Keratinocyte (primary cell): Measurements from ENCODE around the gene VEZF1.

ENCODE experiments used
- EZH2 ChIP-seq: IDR thresholded peaks from one replicate; pipeline ENCODE4 v1.6.1; 2012; ENCODE audit warnings: inconsistent platforms, mild to moderate bottlenecking, low read length, moderate library complexity
- TF ChIP-seq, protein P1 (sequence below), 3 experiments: IDR thresholded peaks in 1 of 3; conservative IDR thresholded peaks in 1 of 3; optimal IDR thresholded peaks in 1 of 3; 2 replicates in 2 of 3; 3 replicates in 1 of 3; pipeline versions ENCODE3 to v1.5.1; 2011; ENCODE audit warnings: low read length in 3 of 3, mild to moderate bottlenecking in 3 of 3, moderate library complexity in 2 of 3, control low read depth in 1 of 3, inconsistent platforms in 1 of 3; ENCODE audit not compliant: insufficient read depth in 2 of 3; ENCODE audit errors: extremely low read depth in 1 of 3

DNA sequence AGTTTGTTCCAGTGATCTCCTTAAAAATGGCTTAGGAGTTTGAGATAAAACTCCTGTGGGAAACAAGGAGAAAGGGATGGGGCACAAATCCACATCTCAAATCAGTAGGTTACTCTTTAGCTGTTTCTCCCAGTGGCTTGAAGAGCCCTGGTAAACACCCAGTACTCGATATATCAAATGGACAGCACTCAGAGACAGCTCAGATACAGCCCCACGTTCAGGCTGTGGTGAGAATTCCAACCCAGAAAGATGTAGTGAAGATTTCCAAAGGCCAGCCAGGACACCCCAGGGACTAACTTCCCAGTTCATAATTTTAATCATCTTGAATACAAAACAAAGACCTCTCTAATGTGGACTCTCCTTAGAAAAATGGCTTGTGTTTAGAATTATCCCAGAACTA, 6.4 kb upstream of the VEZF1 start:
- TF ChIP-seq, protein P1, sequence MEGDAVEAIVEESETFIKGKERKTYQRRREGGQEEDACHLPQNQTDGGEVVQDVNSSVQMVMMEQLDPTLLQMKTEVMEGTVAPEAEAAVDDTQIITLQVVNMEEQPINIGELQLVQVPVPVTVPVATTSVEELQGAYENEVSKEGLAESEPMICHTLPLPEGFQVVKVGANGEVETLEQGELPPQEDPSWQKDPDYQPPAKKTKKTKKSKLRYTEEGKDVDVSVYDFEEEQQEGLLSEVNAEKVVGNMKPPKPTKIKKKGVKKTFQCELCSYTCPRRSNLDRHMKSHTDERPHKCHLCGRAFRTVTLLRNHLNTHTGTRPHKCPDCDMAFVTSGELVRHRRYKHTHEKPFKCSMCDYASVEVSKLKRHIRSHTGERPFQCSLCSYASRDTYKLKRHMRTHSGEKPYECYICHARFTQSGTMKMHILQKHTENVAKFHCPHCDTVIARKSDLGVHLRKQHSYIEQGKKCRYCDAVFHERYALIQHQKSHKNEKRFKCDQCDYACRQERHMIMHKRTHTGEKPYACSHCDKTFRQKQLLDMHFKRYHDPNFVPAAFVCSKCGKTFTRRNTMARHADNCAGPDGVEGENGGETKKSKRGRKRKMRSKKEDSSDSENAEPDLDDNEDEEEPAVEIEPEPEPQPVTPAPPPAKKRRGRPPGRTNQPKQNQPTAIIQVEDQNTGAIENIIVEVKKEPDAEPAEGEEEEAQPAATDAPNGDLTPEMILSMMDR (optimal IDR thresholded peaks at IDR 0.05 in 1 of 3, IDR thresholded peaks at IDR 0.05 in 1 of 3, conservative IDR thresholded peaks at IDR 0.05 in 1 of 3; ENCODE audit: extremely low read depth in 1 of 3, insufficient read depth in 2 of 3, low read length in 3 of 3), result no peak
- no peak for TF ChIP-seq EZH2
